PC-3 (cell line): ENCODE measurements around the gene TNS3. TPM values are rescaled to one million over a fixed set of nuclear protein-coding genes. Genes with fewer than 3 reads are reported as not detected.

Experiments
- ATAC-seq: fragments of 200-7000 bp; cut with Tn5 transposase; 2 replicates; pipeline ENCODE4 v1.9.1; 2020; ENCODE audit warnings: mild to moderate bottlenecking, moderate library complexity
- BruUV-seq: library from RNA; stranded (reverse); fragments of 400-500 nt; replicated peaks from 2 replicates; lab custom pipeline; 2021; lab: Mats Ljungman, UMichigan
- CTCF ChIA-PET: fragments of 300-600 bp; sonication (Branson Sonifier 250); formaldehyde crosslinking; loops from one replicate; lab custom pipeline; 2022; ENCODE audit warnings: antibody characterized with exemption; lab: Charles Lee
- POLR2A ChIA-PET: fragments of 300-600 bp; sonication (Branson Sonifier 250); formaldehyde crosslinking; loops from one replicate; lab custom pipeline; 2022; ENCODE audit warnings: antibody characterized with exemption; ENCODE audit not compliant: unreplicated experiment; lab: Charles Lee
- DNase-seq: peaks from one replicate; pipeline ENCODE4 v3.0.0-alpha.2; 2015
- H2AFZ ChIP-seq: fragments of 300-600 bp; sonication (generic); 2 replicates; pipeline ENCODE4 v1.6.0; 2016; ENCODE audit warnings: antibody characterized with exemption, low read length
- H3F3A ChIP-seq: fragments of 300-600 bp; sonication (generic); one replicate; pipeline ENCODE4 v1.6.0; 2017; ENCODE audit warnings: antibody characterized with exemption, low read length, control low read depth, mild to moderate bottlenecking; ENCODE audit not compliant: unreplicated experiment
- H3K27ac ChIP-seq: fragments of 300-600 bp; sonication (generic); 2 replicates; pipeline ENCODE4 v1.5.1; 2016; ENCODE audit warnings: mild to moderate bottlenecking, low read length
- H3K27me3 ChIP-seq: fragments of 300-600 bp; sonication (generic); 2 replicates; pipeline ENCODE4 v1.6.1; 2016; ENCODE audit warnings: low read length, mixed read lengths
- H3K36me3 ChIP-seq: fragments of 300-600 bp; sonication (generic); 2 replicates; pipeline ENCODE4 v1.6.1; 2016; ENCODE audit warnings: low read depth, mixed run types, low read length, mixed read lengths
- H3K4me1 ChIP-seq: fragments of 300-600 bp; sonication (generic); 2 replicates; pipeline ENCODE4 v1.5.1; 2016; ENCODE audit warnings: low read length; ENCODE audit not compliant: insufficient read depth
- H3K4me2 ChIP-seq: fragments of 300-600 bp; sonication (generic); 2 replicates; pipeline ENCODE4 v1.6.0; 2016; ENCODE audit warnings: low read length
- H3K4me3 ChIP-seq: fragments of 300-600 bp; sonication (generic); 2 replicates; pipeline ENCODE4 v1.5.1; 2016; ENCODE audit warnings: mild to moderate bottlenecking, low read length, mixed read lengths
- H3K79me2 ChIP-seq: fragments of 300-600 bp; sonication (generic); 2 replicates; pipeline ENCODE4 v1.6.1; 2017; ENCODE audit warnings: low read length, mixed read lengths
- H3K9ac ChIP-seq: fragments of 300-600 bp; sonication (generic); 2 replicates; pipeline ENCODE4 v1.6.0; 2016; ENCODE audit warnings: mild to moderate bottlenecking, low read length
- H3K9me2 ChIP-seq: fragments of 300-600 bp; sonication (generic); replicated peaks from 2 replicates; pipeline ENCODE4 v1.6.1; 2016; ENCODE audit warnings: mixed run types, low read length, mixed read lengths
- H3K9me3 ChIP-seq: fragments of 300-600 bp; sonication (generic); 2 replicates; pipeline ENCODE4 v1.6.1; 2016; ENCODE audit warnings: low read length, mixed read lengths
- H4K20me1 ChIP-seq: fragments of 300-600 bp; sonication (generic); 2 replicates; pipeline ENCODE4 v1.6.1; 2016; ENCODE audit warnings: low read length, mixed read lengths
- CTCF ChIP-seq: fragments of 300-600 bp; sonication (generic); conservative IDR thresholded peaks from 2 replicates; pipeline ENCODE4 v1.5.1; 2017; ENCODE audit warnings: antibody characterized with exemption, low read depth, mild to moderate bottlenecking, low read length
- EZH2 ChIP-seq: fragments of 300-600 bp; sonication (generic); IDR thresholded peaks from one replicate; pipeline ENCODE4 v1.6.1; 2017; ENCODE audit warnings: antibody characterized with exemption, mild to moderate bottlenecking, low read length; ENCODE audit not compliant: unreplicated experiment
- EZH2phosphoT487 ChIP-seq: fragments of 300-600 bp; sonication (generic); IDR thresholded peaks from 2 replicates; pipeline ENCODE4 v1.6.1; 2018; ENCODE audit warnings: mild to moderate bottlenecking, antibody characterized with exemption, low read length, borderline replicate concordance
- intact Hi-C: fragments of 100-400 bp; cut with micrococcal nuclease; formaldehyde crosslinking; loops from 2 replicates; pipeline ENCODE4 v1.9.0; 2023
- total RNA-seq: library from RNA; depleted of rRNA; stranded (reverse); fragments of >200 nt; gene quantifications from 2 replicates; pipeline ENCODE4 v1.2.3, GENCODE V29; 2014

The TNS3 gene
- total RNA-seq, 1 experiment from 2014 or later = 72.3 TPM

GRCh38 chr7:47325337-47325736, 256.6 kb downstream of the TNS3 start:
- TF ChIP-seq CTCF (no peak), EZH2 (no peak), EZH2phosphoT487 (no peak)
- DNase-seq = no peak
- POLR2A ChIA-PET = no interaction called here

DNA sequence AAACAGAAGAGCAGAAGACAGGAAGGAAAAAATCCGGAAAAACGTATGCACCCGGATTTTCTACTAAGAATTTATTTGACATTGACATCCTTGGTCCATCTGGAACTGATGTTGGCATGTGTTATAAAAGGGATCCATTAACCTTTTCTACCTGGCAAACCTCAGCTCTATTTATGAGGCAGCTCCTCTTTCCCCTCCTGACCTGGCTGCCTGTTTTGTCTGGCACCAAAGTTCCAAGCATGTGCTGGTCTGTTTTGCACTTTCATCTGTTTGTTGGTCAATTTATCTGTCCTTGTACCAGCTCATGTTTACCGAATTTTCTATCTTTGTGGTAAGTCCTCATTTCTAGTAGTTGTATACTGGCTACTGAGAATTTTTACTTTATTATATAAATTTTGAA, 258.0 kb downstream of the TNS3 start:
- Histone ChIP-seq H4K20me1 (no peaks in the 10 kb centered on the region), H3F3A (no peaks in the 10 kb centered on the region), H3K27ac (no peak overlapping the region), H3K4me1 (no peaks in the 10 kb centered on the region), H3K9ac (no peak overlapping the region), H3K9me3 (no peaks in the 10 kb centered on the region), H3K27me3 (no peaks in the 10 kb centered on the region), H3K36me3 (peaks cover 31% of the 10 kb centered on the region), H3K9me2 (no peaks in the 10 kb centered on the region), H3K4me3 (no peak overlapping the region), H3K4me2 (no peak overlapping the region), H3K79me2 (no peaks in the 10 kb centered on the region), H2AFZ (no peak overlapping the region)
- ATAC-seq (no peak), DNase-seq (no peak)
- ChIA-PET POLR2A (no interaction called here), CTCF (no interaction called here)
- TF ChIP-seq EZH2phosphoT487 = no peak
- TF ChIP-seq CTCF = no peak
- no peak for TF ChIP-seq EZH2
- intact Hi-C loops = no loop called here
- BruUV-seq = no TSS peak

More at GRCh38 chr7:47325337-47325736, 256.6 kb downstream of the TNS3 start:
- H3K36me3 ChIP-seq = peaks cover 22% of the 10 kb centered on the region
- no peaks in the 10 kb centered on the region for H3K9me3 ChIP-seq
- H3K4me1 ChIP-seq = no peaks in the 10 kb centered on the region
- H3F3A ChIP-seq = no peaks in the 10 kb centered on the region
- H3K27me3 ChIP-seq = no peaks in the 10 kb centered on the region
- H2AFZ ChIP-seq = no peak overlapping the region
- CTCF ChIA-PET = no interaction called here
- no peak overlapping the region for H3K27ac ChIP-seq
- no peak overlapping the region for H3K4me2 ChIP-seq
- H3K9me2 ChIP-seq = no peaks in the 10 kb centered on the region
- no peak overlapping the region for H3K4me3 ChIP-seq
- H4K20me1 ChIP-seq = no peaks in the 10 kb centered on the region
- BruUV-seq = no TSS peak
- intact Hi-C loops = no loop called here
- no peak for ATAC-seq
- no peaks in the 10 kb centered on the region for H3K79me2 ChIP-seq
- H3K9ac ChIP-seq = no peak overlapping the region

GRCh38 chr7:47322731-47323130, 259.2 kb downstream of the TNS3 start:
- Histone ChIP-seq H3K27me3 (no peaks in the 10 kb centered on the region), H3F3A (no peaks in the 10 kb centered on the region), H3K4me2 (no peak overlapping the region), H4K20me1 (no peaks in the 10 kb centered on the region), H3K9ac (no peak overlapping the region), H3K36me3 (peaks cover 41% of the 10 kb centered on the region), H3K27ac (no peak overlapping the region), H3K79me2 (no peaks in the 10 kb centered on the region), H3K9me2 (no peaks in the 10 kb centered on the region), H3K4me1 (no peaks in the 10 kb centered on the region), H3K9me3 (no peaks in the 10 kb centered on the region), H3K4me3 (no peak overlapping the region), H2AFZ (no peak overlapping the region)
- ChIA-PET POLR2A (no interaction called here), CTCF (no interaction called here)
- no TSS peak for BruUV-seq
- no peak for DNase-seq
- intact Hi-C loops = no loop called here
- TF ChIP-seq CTCF (no peak), EZH2phosphoT487 (no peak), EZH2 (no peak)
- ATAC-seq = no peak
